GM23338 (cell line): ENCODE results near the gene HLX.

Source experiments
- EZH2 ChIP-seq: fragments of 200-600 bp; sonication (generic); IDR thresholded peaks from one replicate; pipeline ENCODE4 v1.8.0; 2017; ENCODE audit warnings: antibody characterized with exemption, mild to moderate bottlenecking, low read depth; ENCODE audit not compliant: unreplicated experiment
- EZH2phosphoT487 ChIP-seq: fragments of 200-600 bp; sonication (generic); IDR thresholded peaks from one replicate; pipeline ENCODE4 v1.8.1; 2018; ENCODE audit warnings: antibody characterized with exemption; ENCODE audit not compliant: unreplicated experiment
- JUNB ChIP-seq: IDR thresholded peaks from one replicate; pipeline ENCODE4 v1.6.1; 2016; ENCODE audit warnings: antibody characterized with exemption; ENCODE audit not compliant: unreplicated experiment
- POLR2AphosphoS5 ChIP-seq: IDR thresholded peaks from 2 replicates; pipeline ENCODE4 v1.6.1; 2016; ENCODE audit warnings: antibody characterized with exemption, low read depth
- TF ChIP-seq, protein P1 (sequence below), 2 experiments: fragments of 200-600 bp in 1 of 2; sonication (generic) in 1 of 2; conservative IDR thresholded peaks; 2 replicates each; pipeline versions ENCODE4 v1.5.1 to v1.6.1; 2016 to 2017; ENCODE audit warnings: antibody characterized with exemption in 2 of 2, low read depth in 2 of 2, mild to moderate bottlenecking in 2 of 2, moderate library complexity in 1 of 2
- TF ChIP-seq, protein P2 (sequence below): IDR thresholded peaks from one replicate; pipeline ENCODE4 v1.6.1; 2018; ENCODE audit warnings: antibody characterized with exemption; ENCODE audit not compliant: unreplicated experiment
- TF ChIP-seq, protein P3 (sequence below): IDR thresholded peaks from 2 replicates; pipeline ENCODE4 v1.6.1; 2016; ENCODE audit warnings: antibody characterized with exemption

GRCh38 chr1:220929304-220929703 is 50.1 kb downstream of the HLX start:
- TF ChIP-seq EZH2 = no peak
- TF ChIP-seq, protein P1, sequence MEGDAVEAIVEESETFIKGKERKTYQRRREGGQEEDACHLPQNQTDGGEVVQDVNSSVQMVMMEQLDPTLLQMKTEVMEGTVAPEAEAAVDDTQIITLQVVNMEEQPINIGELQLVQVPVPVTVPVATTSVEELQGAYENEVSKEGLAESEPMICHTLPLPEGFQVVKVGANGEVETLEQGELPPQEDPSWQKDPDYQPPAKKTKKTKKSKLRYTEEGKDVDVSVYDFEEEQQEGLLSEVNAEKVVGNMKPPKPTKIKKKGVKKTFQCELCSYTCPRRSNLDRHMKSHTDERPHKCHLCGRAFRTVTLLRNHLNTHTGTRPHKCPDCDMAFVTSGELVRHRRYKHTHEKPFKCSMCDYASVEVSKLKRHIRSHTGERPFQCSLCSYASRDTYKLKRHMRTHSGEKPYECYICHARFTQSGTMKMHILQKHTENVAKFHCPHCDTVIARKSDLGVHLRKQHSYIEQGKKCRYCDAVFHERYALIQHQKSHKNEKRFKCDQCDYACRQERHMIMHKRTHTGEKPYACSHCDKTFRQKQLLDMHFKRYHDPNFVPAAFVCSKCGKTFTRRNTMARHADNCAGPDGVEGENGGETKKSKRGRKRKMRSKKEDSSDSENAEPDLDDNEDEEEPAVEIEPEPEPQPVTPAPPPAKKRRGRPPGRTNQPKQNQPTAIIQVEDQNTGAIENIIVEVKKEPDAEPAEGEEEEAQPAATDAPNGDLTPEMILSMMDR (conservative IDR thresholded peaks at IDR 0.05; ENCODE audit: low read depth in 2 of 2) = no peak
- no peak for TF ChIP-seq POLR2AphosphoS5
- TF ChIP-seq, protein P2, sequence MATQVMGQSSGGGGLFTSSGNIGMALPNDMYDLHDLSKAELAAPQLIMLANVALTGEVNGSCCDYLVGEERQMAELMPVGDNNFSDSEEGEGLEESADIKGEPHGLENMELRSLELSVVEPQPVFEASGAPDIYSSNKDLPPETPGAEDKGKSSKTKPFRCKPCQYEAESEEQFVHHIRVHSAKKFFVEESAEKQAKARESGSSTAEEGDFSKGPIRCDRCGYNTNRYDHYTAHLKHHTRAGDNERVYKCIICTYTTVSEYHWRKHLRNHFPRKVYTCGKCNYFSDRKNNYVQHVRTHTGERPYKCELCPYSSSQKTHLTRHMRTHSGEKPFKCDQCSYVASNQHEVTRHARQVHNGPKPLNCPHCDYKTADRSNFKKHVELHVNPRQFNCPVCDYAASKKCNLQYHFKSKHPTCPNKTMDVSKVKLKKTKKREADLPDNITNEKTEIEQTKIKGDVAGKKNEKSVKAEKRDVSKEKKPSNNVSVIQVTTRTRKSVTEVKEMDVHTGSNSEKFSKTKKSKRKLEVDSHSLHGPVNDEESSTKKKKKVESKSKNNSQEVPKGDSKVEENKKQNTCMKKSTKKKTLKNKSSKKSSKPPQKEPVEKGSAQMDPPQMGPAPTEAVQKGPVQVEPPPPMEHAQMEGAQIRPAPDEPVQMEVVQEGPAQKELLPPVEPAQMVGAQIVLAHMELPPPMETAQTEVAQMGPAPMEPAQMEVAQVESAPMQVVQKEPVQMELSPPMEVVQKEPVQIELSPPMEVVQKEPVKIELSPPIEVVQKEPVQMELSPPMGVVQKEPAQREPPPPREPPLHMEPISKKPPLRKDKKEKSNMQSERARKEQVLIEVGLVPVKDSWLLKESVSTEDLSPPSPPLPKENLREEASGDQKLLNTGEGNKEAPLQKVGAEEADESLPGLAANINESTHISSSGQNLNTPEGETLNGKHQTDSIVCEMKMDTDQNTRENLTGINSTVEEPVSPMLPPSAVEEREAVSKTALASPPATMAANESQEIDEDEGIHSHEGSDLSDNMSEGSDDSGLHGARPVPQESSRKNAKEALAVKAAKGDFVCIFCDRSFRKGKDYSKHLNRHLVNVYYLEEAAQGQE = no peak
- TF ChIP-seq, protein P3, sequence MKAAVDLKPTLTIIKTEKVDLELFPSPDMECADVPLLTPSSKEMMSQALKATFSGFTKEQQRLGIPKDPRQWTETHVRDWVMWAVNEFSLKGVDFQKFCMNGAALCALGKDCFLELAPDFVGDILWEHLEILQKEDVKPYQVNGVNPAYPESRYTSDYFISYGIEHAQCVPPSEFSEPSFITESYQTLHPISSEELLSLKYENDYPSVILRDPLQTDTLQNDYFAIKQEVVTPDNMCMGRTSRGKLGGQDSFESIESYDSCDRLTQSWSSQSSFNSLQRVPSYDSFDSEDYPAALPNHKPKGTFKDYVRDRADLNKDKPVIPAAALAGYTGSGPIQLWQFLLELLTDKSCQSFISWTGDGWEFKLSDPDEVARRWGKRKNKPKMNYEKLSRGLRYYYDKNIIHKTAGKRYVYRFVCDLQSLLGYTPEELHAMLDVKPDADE = no peak
- TF ChIP-seq EZH2phosphoT487 = no peak
- no peak for TF ChIP-seq JUNB
